HG02852 (cell line): ENCODE results near the gene TNFSF15.
A peak's percentile ranks its signal among the peaks of the same experiment; 100 is the strongest.

ENCODE experiments used
- ATAC-seq: cut with Tn5 transposase; IDR thresholded peaks from one replicate; pipeline ENCODE4 v1.9.1; 2021; ENCODE audit warnings: mild to moderate bottlenecking, moderate library complexity; ENCODE audit not compliant: unreplicated experiment

TNFSF15 gene

GRCh38 chr9:114825126-114825795, 19.4 kb upstream of the TNFSF15 start:
- ATAC-seq, result no peak

GRCh38 chr9:114824110-114824509, 18.3 kb upstream of the TNFSF15 start:
- ATAC-seq, result no peak

- ATAC-seq, result no peak
These were observed 17.6 kb upstream of the TNFSF15 start for GRCh38 chr9:114823441-114823840.

GRCh38 chr9:114822708-114823107, 16.9 kb upstream of the TNFSF15 start:
- no peak for ATAC-seq

GRCh38 chr9:114820776-114821501, 15.1 kb upstream of the TNFSF15 start:
- ATAC-seq, result no peak

GRCh38 chr9:114818178-114818577, 12.3 kb upstream of the TNFSF15 start:
- ATAC-seq, result no peak

GRCh38 chr9:114813717-114814418, 8.0 kb upstream of the TNFSF15 start:
- no peak for ATAC-seq

GRCh38 chr9:114811966-114812636, 6.3 kb upstream of the TNFSF15 start:
- ATAC-seq, result no peak

GRCh38 chr9:114811301-114811700, 5.5 kb upstream of the TNFSF15 start:
- ATAC-seq, result no peak

GRCh38 chr9:114810614-114811013, 4.8 kb upstream of the TNFSF15 start:
- ATAC-seq, result no peak

- peak; percentile 34 for ATAC-seq
These were observed 674 bp upstream of the TNFSF15 start for GRCh38 chr9:114806526-114806900.

- no peak for ATAC-seq
These were observed 1.3 kb downstream of the TNFSF15 start for GRCh38 chr9:114804505-114804904.

- no peak for ATAC-seq
These were observed 2.2 kb downstream of the TNFSF15 start for GRCh38 chr9:114803479-114804265.

- ATAC-seq, result no peak
These were observed 5.9 kb downstream of the TNFSF15 start for GRCh38 chr9:114799925-114800324.

GRCh38 chr9:114799441-114799840, 6.4 kb downstream of the TNFSF15 start:
- ATAC-seq, result no peak

GRCh38 chr9:114798780-114799427, 6.9 kb downstream of the TNFSF15 start:
- ATAC-seq, result no peak

- no peak for ATAC-seq
These were observed 7.7 kb downstream of the TNFSF15 start for GRCh38 chr9:114798101-114798500.

GRCh38 chr9:114792396-114792795, 13.4 kb downstream of the TNFSF15 start:
- ATAC-seq, result no peak

GRCh38 chr9:114791736-114792135, 14.1 kb downstream of the TNFSF15 start:
- ATAC-seq, result no peak

GRCh38 chr9:114791312-114791711, 14.5 kb downstream of the TNFSF15 start:
- no peak for ATAC-seq
